NAMALWA (cell line): ENCODE measurements around the gene DOCK7.

Source experiments
- DNase-seq: peaks from one replicate; pipeline ENCODE4 v3.0.0-alpha.2; 2015; ENCODE audit warnings: low spot score

DOCK7 gene

DNA sequence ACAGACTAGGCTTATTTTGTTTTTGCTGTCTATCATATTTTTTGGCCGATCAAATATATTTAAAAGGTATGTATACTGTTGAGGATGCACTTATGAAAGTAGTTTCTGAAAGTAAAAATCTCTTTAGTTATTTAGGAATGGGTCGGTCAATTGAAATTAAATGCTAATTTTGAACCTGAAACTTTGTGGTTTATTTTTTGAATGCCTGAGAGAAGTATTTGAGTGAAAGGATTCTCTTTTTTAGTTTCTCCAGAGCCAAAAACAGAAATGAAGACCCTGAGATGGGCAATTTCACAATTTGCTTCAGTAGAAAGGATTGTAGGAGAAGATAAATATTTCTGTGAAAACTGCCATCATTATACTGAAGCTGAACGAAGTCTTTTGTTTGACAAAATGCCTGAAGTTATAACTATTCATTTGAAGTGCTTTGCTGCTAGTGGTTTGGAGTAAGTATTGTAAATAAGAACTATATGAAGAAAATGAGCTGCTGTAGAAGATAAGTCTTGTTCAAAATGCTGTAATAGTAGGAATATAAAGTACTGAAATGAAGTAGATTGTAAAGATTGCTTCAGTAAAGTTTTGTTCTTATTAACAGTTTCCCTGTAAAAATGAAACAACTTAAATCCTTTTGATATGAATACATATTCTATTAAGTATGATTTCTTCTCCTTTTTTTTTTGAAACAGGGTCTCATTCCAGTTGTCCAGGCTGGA is 239.8 kb downstream of the DOCK7 start:
- no peak for DNase-seq

DNA sequence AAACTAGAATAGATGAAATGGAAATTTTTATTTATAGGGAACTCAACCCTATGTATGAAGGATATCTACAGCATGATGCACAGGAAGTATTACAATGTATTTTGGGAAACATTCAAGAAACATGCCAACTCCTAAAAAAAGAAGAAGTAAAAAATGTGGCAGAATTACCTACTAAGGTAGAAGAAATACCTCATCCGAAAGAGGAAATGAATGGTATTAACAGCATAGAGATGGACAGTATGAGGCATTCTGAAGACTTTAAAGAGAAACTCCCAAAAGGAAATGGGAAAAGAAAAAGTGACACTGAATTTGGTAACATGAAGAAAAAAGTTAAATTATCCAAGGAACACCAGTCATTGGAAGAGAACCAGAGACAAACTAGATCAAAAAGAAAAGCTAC is 243.5 kb downstream of the DOCK7 start:
- no peak for DNase-seq

DNA sequence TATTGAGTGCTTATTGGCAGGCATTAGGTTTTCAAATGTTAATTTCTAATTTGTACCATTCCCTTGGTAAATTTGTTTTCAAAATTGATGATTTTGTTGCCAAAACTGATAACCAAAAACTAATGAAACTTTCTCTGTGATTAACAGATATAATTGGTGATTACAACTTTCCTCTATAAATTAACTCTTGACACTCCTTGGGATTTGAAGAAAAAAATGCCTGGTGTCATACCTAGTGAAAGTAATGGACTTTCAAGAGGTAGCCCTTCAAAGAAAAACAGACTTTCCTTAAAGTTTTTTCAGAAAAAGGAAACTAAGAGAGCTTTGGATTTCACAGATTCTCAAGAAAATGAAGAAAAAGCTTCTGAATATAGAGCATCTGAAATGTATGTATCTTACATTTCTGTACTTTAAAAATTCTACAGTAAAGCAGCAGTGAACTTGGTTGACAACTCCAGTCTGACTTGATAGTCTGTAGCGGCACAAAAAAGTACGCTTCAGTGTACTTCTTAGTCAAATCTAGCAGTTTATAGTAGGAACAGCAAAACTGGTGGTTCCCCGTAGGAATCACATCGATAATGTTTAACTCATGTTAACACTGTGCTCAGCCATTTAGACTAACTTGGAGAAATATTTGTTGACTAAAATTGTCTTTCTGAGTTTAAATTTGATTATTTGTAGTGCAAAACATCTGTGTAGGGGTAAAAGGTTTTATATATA is 248.4 kb downstream of the DOCK7 start:
- peak; percentile 53 for DNase-seq

DNA sequence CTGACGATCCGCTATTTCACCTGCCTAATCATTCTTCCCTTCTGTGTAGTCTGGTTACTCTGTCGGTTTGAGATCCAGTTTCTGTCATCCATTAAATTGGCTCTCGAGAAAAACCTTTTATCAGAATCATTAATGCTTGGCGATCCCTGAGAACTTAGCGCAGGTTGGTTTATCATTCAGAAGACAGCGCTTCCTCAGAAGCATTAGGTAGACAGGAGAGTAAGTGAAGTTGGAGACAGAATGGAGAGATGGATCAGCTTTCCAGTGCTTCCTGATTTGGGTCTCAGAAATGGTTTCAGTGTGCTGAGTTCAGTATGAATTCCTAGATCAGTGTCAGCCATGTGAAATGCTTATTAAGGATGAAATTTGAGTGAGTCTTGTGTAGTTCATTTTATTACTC is 250.0 kb downstream of the DOCK7 start:
- DNase-seq: peak; percentile 46

DNA sequence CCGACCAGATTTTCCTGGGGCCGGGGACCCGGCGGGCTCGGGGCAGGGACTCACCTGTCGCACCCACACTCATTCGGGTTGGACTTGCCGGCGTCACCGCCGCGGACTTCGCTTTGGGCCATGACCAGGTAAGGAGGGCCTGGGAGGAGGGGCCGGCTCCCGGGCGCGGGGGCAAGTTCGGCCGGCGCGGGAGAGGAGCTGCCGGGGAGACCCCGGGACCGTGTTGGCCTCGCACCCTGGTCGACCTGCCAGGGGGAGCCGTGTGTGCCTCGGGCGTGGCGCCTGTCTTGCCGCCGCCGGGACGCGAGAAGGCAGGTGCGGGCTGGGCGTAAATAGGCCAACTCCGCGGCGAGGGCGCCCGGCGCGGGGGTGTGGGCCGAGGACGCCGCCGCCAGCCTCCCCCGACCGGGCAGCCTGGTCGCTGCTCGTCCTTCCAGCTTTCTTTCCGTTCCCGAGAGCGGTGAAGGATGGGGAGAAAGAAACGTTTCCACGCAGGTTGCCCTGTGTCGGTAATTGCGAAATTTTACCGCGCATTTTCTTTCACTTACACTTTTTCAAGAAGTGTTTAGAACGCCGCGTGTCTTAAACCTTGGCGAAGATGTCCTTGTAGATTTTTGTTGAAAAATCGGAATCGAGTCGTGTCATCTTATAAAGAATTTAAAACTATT is 250.8 kb downstream of the DOCK7 start:
- DNase-seq: peak; percentile 55

DNA sequence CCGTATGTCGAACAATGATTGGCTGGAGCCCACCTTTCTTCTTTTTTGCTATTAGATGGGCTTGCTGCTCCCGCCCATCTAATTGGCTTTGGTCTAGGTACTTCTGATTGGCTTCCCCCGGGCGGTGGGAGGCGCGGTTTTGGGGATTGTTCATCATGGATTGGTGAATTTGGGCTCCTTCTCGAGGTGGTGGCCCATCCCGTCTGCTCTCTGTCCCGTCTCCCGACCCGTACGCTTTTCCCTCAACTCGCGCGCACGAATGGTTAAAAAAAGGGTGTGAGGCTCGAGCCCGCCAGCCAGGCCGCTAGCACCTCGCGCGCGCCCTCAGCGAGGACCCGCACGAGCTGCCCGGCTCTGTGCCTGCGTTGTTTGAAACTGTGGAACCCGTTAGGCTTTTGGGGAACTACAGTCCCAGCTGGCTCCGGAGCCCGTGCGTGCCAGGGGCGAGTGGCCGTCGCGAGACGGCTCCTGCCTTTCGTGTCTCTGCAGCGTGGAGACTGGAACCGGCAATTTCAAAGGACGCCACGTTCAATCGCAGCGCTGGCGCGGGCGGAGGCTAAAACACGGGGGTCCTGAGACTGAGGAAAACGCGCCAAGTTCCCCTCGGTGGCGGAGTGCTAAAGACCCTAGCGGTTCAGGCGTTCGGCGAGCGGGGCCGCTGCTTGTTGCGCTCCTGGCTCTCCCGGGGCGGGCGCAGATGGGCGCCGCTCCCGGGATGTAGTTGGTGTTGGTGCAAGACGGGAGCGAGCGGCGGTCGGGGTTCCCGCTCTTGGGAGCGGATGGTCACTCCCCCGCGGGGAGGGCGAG is 251.5 kb downstream of the DOCK7 start, which contains the start of gene USP1:
Gene USP1, plus strand, starts transcription at position 584 of the 807 bp plus-strand sequence. CDS start 2,819 bp downstream, outside the sequence.
- peak; percentile 100 for DNase-seq

DNA sequence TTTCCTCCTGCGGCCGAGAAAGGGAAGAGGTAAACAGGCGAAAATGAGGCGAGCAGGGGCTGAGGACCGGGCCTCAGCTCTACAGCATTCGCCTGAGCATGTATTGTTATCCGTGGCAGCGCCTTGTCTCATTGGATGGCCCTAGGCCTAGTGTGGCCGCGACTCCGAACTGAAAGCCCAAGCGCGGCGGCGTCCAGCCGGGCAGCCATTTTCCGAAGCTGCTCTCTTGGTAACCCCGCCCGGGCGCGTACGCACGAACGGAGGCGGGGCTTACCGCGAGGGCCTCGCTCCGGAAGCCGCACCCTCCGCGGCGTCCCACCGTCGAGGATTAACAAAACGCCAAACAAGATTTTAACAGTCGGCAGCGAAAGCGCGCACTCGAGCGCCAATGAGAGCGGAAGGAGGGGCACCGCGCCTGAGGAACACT is 252.1 kb downstream of the DOCK7 start:
- DNase-seq: no peak

DNA sequence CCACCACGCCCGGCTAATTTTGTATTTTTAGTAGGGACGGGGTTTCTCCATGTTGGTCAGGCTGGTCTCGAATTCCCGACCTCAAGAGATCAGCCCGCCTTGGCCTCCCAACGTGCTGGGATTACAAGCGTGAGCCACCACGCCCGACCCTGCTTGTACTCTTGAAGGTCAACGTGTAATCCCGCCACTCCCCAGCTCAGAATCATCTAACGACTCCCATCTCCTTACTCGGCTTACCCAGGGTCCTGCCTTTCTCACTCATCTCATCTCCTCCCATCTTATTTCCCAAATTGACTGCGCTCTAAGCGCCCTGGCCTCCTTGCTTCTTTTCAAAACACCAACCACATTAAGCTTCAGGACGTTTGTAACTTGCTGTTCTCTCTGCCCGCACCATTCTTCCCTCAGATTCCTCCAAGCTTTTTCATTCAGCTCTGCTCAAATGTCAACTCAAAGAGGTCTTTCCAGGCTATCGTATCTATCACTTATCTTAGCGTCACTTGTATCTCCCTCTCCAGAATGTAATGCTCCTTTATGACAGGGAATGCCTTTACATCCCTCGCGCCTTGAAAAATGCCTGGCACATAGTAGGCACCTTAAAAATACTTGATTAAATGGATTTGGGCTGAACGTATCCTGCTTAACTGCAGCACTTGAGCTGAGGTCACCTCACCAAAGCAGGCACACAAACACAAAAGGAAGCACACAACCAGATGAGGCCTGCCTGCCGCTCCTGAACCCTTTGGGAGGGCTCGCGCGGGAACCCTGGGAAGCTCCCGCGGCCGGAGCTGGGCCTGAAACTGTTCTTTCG is 252.8 kb downstream of the DOCK7 start:
- no peak for DNase-seq

DNA sequence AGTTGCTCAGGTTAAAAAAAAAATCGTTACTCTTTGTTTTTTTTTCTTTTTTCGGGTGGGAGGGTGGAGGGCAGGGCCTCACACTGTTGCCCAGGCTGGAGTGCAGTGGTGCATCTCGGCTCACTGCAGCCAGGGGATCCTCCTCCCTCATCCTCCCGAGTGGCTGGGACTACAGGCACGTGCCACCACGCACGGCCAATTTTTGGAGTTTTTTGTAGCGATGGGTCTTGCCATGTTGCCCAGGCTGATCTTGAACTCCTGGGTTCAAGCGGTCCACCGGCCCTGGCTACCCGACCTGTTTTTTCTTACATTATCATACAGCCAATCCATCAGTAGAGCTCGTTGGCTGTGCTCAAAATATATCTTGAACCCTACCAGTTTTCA is 253.6 kb downstream of the DOCK7 start:
- no peak for DNase-seq

DNA sequence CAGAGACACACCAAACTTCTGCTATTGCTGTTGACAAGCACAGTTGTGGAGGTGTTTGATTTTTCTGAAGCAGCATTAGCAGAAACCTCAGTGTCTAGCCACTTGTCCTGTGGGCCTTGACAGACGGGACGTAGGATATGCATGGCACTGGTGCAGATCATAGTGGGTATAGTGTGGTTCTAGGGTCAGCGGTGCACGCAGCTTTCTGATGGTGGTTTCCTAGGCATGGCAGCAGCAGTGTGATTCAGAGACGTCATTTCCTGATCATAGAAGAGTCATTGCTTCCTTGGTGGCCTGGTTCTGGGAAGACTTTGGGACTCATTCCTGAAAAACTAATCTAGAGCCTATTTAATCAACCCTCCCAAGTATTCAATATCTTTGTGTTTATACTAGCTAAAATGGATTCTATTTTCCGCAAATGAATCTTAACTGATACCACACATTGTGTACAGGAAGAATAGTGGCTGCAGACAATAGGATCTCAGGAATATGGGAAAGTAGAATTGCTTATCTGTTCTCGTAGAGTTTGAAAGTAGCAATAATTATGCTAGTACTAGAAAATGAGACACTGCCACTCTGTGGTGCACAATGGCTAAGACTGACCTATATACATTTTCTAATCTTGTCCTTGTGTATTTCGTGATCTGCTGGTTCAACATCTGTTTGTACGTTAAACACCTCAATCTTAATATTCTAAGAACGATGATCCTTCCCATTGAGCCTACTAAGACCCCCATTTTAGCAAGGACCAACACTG is 254.1 kb downstream of the DOCK7 start:
- DNase-seq: peak; percentile 53

DNA sequence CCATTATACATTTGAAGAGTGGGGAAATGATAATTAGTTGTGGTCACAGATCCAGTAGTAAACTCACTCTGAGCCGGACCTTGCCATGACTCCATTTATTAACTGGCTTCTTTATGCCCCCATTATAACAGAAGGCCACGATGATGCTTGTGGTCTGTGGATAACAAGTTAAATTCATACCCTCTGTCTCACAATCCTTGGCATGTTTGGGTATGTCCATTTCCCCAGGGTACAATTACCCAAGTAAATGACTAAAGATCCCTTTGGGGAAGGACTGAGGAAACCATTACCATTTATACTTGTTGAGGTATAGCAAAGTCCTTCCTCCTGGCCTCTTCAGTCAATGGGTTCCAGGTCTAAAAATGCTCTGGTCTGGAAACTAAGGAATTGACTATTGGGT is 258.6 kb downstream of the DOCK7 start:
- no peak for DNase-seq

DNA sequence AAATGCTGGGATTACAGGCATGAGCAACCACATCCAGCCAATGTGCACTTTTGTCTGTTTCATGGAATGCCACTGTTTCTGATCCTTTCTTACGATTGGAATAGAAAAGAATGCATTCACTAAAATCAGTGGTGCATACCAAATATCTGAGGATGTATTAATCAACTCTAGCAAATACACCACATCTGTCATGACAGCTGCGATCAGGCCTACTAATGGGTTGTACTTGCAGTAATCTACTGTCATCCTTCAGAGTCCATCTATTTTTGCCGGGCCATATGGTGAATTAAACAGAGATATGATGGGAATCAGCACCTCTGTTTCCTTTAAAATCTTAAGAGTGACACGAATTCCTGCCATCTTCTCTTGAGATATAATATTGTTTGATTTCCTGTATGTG is 259.8 kb downstream of the DOCK7 start:
- no peak for DNase-seq

DNA sequence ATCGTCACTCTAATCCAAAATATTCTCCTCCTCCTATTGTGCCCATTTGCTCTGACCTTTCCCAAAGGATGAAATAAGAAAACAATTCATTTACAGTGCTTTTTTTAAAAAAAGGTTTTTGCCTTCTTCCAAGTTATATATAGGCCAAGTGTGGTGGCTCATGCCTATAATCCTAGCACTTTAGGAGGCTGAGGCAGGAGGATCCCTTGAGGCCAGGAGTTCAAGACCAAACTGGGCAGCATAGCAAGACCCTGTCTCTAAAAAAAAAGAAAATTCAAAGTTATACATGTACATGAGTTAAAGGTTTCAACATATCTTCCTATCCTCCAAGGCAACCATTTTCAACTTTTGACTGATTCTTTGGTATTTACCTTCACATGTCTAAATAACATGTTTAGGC is 261.4 kb downstream of the DOCK7 start:
- DNase-seq: no peak

DNA sequence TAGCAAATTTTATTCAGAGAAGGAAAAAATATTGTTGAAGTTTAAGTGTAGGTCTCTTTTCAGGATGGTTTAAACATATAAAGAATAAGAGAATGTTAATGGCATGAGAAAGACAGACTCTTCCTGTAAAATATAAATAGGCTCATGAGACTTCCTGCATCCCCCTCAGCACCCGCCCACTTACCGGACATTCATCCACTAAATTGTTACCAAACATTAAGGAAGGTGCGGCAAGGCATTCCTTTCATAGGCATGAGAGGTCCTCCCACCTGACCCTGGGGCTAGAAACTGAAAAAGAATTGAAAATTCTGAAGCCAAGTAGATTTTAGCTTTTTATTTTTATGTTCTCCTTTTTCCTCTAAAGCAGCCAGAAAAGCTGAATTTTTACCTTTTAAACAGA is 261.9 kb downstream of the DOCK7 start:
- no peak for DNase-seq

DNA sequence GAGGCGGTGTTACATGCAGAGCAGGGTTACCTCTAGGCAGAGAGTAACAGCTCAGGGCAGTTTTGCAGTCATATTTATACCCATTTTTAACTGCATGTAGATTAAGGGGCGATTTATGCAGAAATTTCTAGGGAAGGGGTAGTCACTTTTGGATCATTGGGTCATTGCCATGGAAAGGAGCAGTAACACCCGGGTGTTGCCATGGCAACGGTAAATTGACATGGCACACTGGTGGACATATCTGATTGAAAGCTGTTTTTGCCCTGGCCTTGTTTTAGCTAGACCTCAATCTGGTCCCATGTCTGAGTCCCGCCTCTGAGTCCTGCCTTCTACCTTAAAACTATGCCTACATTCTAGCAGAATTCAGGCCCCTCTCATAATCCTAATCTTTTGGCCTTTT is 263.1 kb downstream of the DOCK7 start:
- no peak for DNase-seq

DNA sequence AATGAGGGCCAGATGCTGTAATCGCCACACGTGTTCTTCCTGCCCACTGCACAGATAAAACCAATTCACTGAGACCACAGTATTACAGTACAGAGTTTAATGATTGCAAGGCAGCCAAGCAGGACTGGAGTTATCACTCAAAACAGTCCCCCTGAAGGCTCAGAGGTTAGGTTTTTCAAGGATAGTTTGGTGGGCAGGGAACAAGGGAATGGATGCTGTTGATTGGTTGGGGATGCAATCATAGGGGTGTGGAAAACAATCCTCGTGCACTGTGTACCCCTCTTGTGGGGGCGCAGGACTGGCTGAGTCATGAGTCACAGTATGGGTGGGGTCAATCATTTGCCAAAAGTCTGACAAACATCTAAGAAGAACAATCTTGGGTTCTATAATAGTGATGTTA is 263.8 kb downstream of the DOCK7 start:
- DNase-seq: no peak

DNA sequence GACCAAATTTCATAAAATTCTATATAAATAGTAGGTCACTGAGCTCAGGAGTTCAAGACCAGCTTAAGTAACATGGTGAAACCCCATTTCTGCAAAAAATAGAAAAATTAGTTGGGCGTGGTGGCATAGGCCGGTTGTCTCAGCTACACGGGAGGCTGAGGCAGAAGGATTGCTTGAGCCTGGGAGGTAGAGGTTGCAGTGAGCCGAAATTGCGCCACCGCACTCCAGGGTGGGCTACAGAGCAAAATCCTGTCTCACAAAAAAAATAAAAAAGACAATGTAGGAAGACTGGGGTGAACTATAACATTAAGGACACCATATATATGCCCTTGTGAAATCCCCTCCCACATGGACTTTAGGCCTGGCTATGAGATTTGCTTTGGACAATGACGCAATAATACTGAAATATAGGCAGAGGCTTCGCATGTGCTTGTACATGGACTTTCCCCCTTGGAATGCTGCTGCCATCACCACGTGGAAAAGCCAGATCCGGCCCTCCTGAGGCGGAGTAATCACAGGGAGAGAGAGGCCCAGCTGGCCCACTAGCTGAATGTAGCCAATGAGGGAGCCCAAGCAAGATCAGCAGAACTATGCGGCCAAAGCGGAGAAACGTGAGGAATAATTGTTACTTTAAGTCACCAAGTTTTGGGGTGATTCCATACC is 264.5 kb downstream of the DOCK7 start:
- DNase-seq: no peak

DNA sequence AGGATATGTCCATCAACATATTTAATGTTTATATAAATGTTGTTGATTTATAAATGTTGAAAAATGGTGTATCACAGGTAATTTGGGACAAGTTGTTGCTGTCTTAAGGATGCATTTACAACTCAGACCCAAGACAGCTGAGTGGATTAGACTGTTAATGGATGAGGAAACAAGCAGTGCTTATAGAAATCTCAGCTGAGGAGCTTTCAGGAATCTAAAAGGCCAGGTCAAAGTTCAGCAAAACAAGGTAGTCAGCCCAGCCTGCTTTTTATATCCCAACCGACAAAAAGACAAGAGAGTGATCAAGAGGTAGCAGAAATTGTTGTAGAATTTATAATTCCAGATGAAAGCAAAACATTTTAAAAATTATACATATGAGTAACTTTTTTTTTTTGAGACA is 268.0 kb downstream of the DOCK7 start:
- no peak for DNase-seq

DNA sequence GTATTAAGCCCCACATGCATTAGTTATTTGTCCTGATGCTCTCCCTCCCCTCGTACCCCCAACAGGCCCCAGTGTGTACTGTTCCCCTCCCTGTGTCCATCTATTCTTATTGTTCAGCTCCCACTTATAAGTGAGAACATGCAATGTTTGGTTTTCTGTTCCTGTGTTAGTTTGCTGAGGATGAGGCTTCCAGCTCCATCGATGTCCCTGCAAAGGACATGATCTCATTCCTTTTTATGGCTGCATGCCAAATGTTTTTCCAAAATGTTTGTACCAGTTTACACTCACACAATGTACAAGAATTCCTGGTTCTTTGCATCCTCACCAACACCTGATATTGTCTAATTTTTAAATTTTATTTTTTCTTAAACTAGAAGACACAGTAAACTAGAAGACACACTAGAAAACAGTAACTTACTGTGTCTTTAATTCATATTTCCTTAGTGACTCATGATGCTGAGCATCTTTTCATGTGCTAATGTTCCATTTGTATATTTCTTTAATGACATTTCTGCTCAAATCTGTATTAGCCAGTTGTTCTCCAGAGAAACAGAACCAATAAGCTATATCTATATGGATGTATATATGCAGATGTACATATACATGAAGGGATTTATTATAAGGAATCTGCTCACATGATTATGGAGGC is 270.7 kb downstream of the DOCK7 start:
- DNase-seq: no peak

DNA sequence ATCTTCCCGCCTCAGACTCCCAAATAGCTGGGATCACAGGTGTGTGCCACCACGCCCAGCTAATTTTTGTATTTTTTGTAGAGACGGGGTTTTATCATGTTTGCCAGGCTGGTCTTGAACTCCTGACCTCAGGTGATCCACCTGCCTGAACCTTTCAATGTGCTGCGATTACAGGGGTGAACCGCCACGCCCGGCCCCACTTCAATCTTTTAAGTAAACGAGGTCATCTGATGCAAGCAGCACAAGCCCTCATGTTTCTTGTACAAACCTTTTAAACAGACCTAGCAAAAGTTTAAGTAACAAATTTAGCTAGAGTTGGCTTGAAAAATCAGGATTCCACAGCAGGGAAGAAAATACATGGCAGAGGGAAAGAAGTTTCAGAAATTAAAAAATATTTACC is 272.5 kb downstream of the DOCK7 start:
- DNase-seq: no peak
